Trophoblast cell (in vitro differentiated cells and primary cell): ENCODE results near the gene IL9R.

ENCODE experiments used
- DNase-seq, 2 donors: peaks; one replicate each; pipeline ENCODE4 v3.0.0-alpha.2; 2016
- H2AFZ ChIP-seq: 2 replicates; pipeline ENCODE4 v1.6.1; 2013; ENCODE audit warnings: low read length, moderate library complexity, mild to moderate bottlenecking; ENCODE audit not compliant: insufficient read depth, poor library complexity
- H2AK5ac ChIP-seq: 2 replicates; pipeline ENCODE4 v1.6.1; 2013; ENCODE audit warnings: mild to moderate bottlenecking, low read length
- H2BK120ac ChIP-seq: 2 replicates; pipeline ENCODE4 v1.6.1; 2013; ENCODE audit warnings: low read length, mild to moderate bottlenecking, moderate library complexity; ENCODE audit not compliant: insufficient read depth, poor library complexity
- H2BK12ac ChIP-seq: 2 replicates; pipeline ENCODE4 v1.6.1; 2013; ENCODE audit warnings: mild to moderate bottlenecking, low read length, moderate library complexity
- H2BK5ac ChIP-seq: 2 replicates; pipeline ENCODE4 v1.6.1; 2013; ENCODE audit warnings: low read length, low read depth, moderate library complexity, mild to moderate bottlenecking; ENCODE audit not compliant: poor library complexity
- H3K14ac ChIP-seq: 2 replicates; pipeline ENCODE4 v1.6.1; 2013; ENCODE audit warnings: mild to moderate bottlenecking, low read length
- H3K18ac ChIP-seq: 2 replicates; pipeline ENCODE4 v1.6.1; 2013; ENCODE audit warnings: mild to moderate bottlenecking, low read length
- H3K23ac ChIP-seq: 2 replicates; pipeline ENCODE4 v1.6.1; 2013; ENCODE audit warnings: low read length
- H3K27ac ChIP-seq: 2 replicates; pipeline ENCODE4 v1.5.1; 2013; ENCODE audit warnings: low read depth, mild to moderate bottlenecking, inconsistent platforms, low read length, moderate library complexity
- H3K27me3 ChIP-seq: 2 replicates; pipeline ENCODE4 v1.6.1; 2013; ENCODE audit warnings: inconsistent platforms, mild to moderate bottlenecking, low read length, moderate library complexity; ENCODE audit not compliant: insufficient read depth
- H3K36me3 ChIP-seq, 2 experiments: 1 replicate in 1 of 2; 2 replicates in 1 of 2; pipeline ENCODE4 v1.6.1; 2013; ENCODE audit warnings: low read length in 2 of 2, mild to moderate bottlenecking in 2 of 2, moderate library complexity in 1 of 2; ENCODE audit not compliant: insufficient read depth in 2 of 2, control insufficient read depth in 1 of 2
- H3K4ac ChIP-seq: 2 replicates; pipeline ENCODE4 v1.6.1; 2013; ENCODE audit warnings: low read depth, mild to moderate bottlenecking, low read length, moderate library complexity
- H3K4me1 ChIP-seq, 2 experiments: 1 replicate in 1 of 2; 2 replicates in 1 of 2; pipeline ENCODE4 v1.6.1; 2013; ENCODE audit warnings: low read length in 2 of 2, mild to moderate bottlenecking in 2 of 2, moderate library complexity in 1 of 2; ENCODE audit not compliant: insufficient read depth in 2 of 2, control insufficient read depth in 1 of 2
- H3K4me2 ChIP-seq: 2 replicates; pipeline ENCODE4 v1.6.1; 2013; ENCODE audit warnings: inconsistent platforms, mild to moderate bottlenecking, low read length, moderate library complexity
- H3K4me3 ChIP-seq: 2 replicates; pipeline ENCODE4 v1.5.1; 2013; ENCODE audit warnings: mild to moderate bottlenecking, low read depth, low read length, inconsistent platforms
- H3K79me1 ChIP-seq: one replicate; pipeline ENCODE4 v1.6.1; 2013; ENCODE audit warnings: low read length
- H3K79me2 ChIP-seq: 2 replicates; pipeline ENCODE4 v1.6.1; 2013; ENCODE audit warnings: low read length, mild to moderate bottlenecking; ENCODE audit not compliant: control insufficient read depth, insufficient read depth, poor library complexity
- H3K9ac ChIP-seq: 2 replicates; pipeline ENCODE4 v1.6.1; 2013; ENCODE audit warnings: mild to moderate bottlenecking, low read length
- H3K9me3 ChIP-seq: 2 replicates; pipeline ENCODE4 v1.6.1; 2013; ENCODE audit warnings: low read depth, mild to moderate bottlenecking, control low read depth, inconsistent platforms, low read length; ENCODE audit not compliant: insufficient read depth
- H4K12ac ChIP-seq: 2 replicates; pipeline ENCODE4 v1.6.1; 2013; ENCODE audit warnings: low read depth, mild to moderate bottlenecking, low read length, moderate library complexity
- H4K8ac ChIP-seq: 2 replicates; pipeline ENCODE4 v1.6.1; 2013; ENCODE audit warnings: low read depth, mild to moderate bottlenecking, low read length, moderate library complexity
- H4K91ac ChIP-seq: one replicate; pipeline ENCODE4 v1.6.1; 2013; ENCODE audit warnings: low read depth, mild to moderate bottlenecking, low read length, moderate library complexity
- WGBS: extraction: QIAGEN DNeasy Blood & Tissue Kit; methylation state at CpG from one replicate; pipeline ENCODE4 v1.1.7; 2013; ENCODE audit warnings: missing lambda C conversion rate; ENCODE audit not compliant: insufficient read length, insufficient coverage; ENCODE audit errors: extremely low coverage; 5-methylcytosine and 5-hydroxymethylcytosine counted together

The IL9R gene

GRCh38 chrX:156002507-156002906 lies 5.0 kb downstream of the IL9R start:
- no peak for DNase-seq
- H3K18ac ChIP-seq = no peak overlapping the region
- H3K27ac ChIP-seq = no peak overlapping the region

GRCh38 chrX:156003486-156004185 lies 6.1 kb downstream of the IL9R start:
- Histone ChIP-seq H4K12ac (no peak overlapping the region), H3K27me3 (no peaks in the 10 kb centered on the region), H3K9me3 (peaks cover 58% of the 10 kb centered on the region), H2BK5ac (no peak overlapping the region), H3K4ac (no peak overlapping the region), H2AK5ac (no peak overlapping the region), H3K4me1 (no peaks in the 10 kb centered on the region), H4K8ac (no peak overlapping the region), H3K36me3 (no peaks in the 10 kb centered on the region), H4K91ac (no peak overlapping the region), H3K9ac (no peak overlapping the region), H3K23ac (no peak overlapping the region), H3K27ac (no peak overlapping the region), H3K79me1 (no peaks in the 10 kb centered on the region), H2BK120ac (no peak overlapping the region), H2AFZ (no peak overlapping the region), H3K14ac (no peak overlapping the region), H3K18ac (no peak overlapping the region), H2BK12ac (no peak overlapping the region), H3K4me3 (no peak overlapping the region), H3K4me2 (no peak overlapping the region), H3K79me2 (no peaks in the 10 kb centered on the region)
- DNase-seq = no peak
- no CpG with 5 or more reads among the region's 14 CpGs for WGBS

More at GRCh38 chrX:156002507-156002906, 5.0 kb downstream of the IL9R start:
- Histone ChIP-seq H2AFZ (no peak overlapping the region), H3K79me2 (no peaks in the 10 kb centered on the region), H2BK5ac (no peak overlapping the region), H3K36me3 (no peaks in the 10 kb centered on the region), H3K14ac (no peak overlapping the region), H3K4me3 (no peak overlapping the region), H4K8ac (no peak overlapping the region), H3K9me3 (peaks cover 66% of the 10 kb centered on the region), H4K12ac (no peak overlapping the region), H3K4me1 (no peaks in the 10 kb centered on the region), H3K27me3 (no peaks in the 10 kb centered on the region), H3K4ac (no peak overlapping the region), H3K4me2 (no peak overlapping the region), H3K23ac (no peak overlapping the region), H4K91ac (no peak overlapping the region), H3K9ac (no peak overlapping the region), H2BK12ac (no peak overlapping the region), H2AK5ac (no peak overlapping the region), H2BK120ac (no peak overlapping the region), H3K79me1 (no peaks in the 10 kb centered on the region)
- no CpG with 5 or more reads among the region's 3 CpGs for WGBS

GRCh38 chrX:156004256-156004655 lies 6.8 kb downstream of the IL9R start:
- H3K14ac ChIP-seq = no peak overlapping the region
- H3K36me3 ChIP-seq = no peaks in the 10 kb centered on the region
- no peak overlapping the region for H2BK120ac ChIP-seq
- H2AFZ ChIP-seq = no peak overlapping the region
- no peaks in the 10 kb centered on the region for H3K79me1 ChIP-seq
- no peak overlapping the region for H2BK5ac ChIP-seq
- no peaks in the 10 kb centered on the region for H3K79me2 ChIP-seq
- H3K18ac ChIP-seq = no peak overlapping the region
- no peak for DNase-seq
- H3K27me3 ChIP-seq = no peaks in the 10 kb centered on the region
- no peak overlapping the region for H3K4ac ChIP-seq
- no peak overlapping the region for H3K4me2 ChIP-seq
- WGBS = no CpG with 5 or more reads among the region's 2 CpGs
- no peak overlapping the region for H2BK12ac ChIP-seq
- no peak overlapping the region for H3K27ac ChIP-seq
- H4K12ac ChIP-seq = no peak overlapping the region
- H3K9ac ChIP-seq = no peak overlapping the region
- H4K91ac ChIP-seq = no peak overlapping the region
- no peak overlapping the region for H4K8ac ChIP-seq
- H3K23ac ChIP-seq = no peak overlapping the region
- H2AK5ac ChIP-seq = no peak overlapping the region
- H3K4me1 ChIP-seq = no peaks in the 10 kb centered on the region
- H3K9me3 ChIP-seq = peaks cover 56% of the 10 kb centered on the region
- no peak overlapping the region for H3K4me3 ChIP-seq

- Histone ChIP-seq H3K79me2 (no peaks in the 10 kb centered on the region), H2AK5ac (no peak overlapping the region), H3K4me1 (no peaks in the 10 kb centered on the region), H4K91ac (no peak overlapping the region), H3K27ac (no peak overlapping the region), H3K36me3 (no peaks in the 10 kb centered on the region), H3K23ac (no peak overlapping the region), H4K8ac (no peak overlapping the region), H4K12ac (no peak overlapping the region), H3K18ac (no peak overlapping the region), H3K27me3 (no peaks in the 10 kb centered on the region), H3K4me3 (no peak overlapping the region), H2BK120ac (no peak overlapping the region), H3K9me3 (peaks cover 54% of the 10 kb centered on the region), H3K14ac (no peak overlapping the region), H3K9ac (no peak overlapping the region), H2BK12ac (no peak overlapping the region), H2AFZ (no peak overlapping the region), H3K79me1 (no peaks in the 10 kb centered on the region), H3K4ac (no peak overlapping the region), H2BK5ac (no peak overlapping the region), H3K4me2 (no peak overlapping the region)
- WGBS = no CpG with 5 or more reads among the region's 3 CpGs
- DNase-seq = no peak
Observed at GRCh38 chrX:156004740-156005139, 7.2 kb downstream of the IL9R start.
